Measurements from ENCODE around the gene TAF13. TPM values are rescaled to one million over a fixed set of nuclear protein-coding genes. Genes with fewer than 3 reads are reported as not detected.
A peak's percentile ranks its signal among the peaks of the same experiment; 100 is the strongest.

Gene TAF13
- total and polyA plus RNA-seq, 9 of the 15 experiments (the other 6 are each of a cell fraction or from before 2014, with no cell fraction given), result 14.9 to 77.2 (median 38.7) TPM

- TF ChIP-seq CUX1 (CRISPR knock-in tag; IDR thresholded peaks at IDR 0.05) (peak; percentile 67; the same call in 1 of the 2 replicates), REST (IDR thresholded peaks at IDR 0.05; ENCODE audit: borderline replicate concordance) (peak; percentile 100), REST (CRISPR knock-in tag; IDR thresholded peaks at IDR 0.05; ENCODE audit: low read depth) (peak; percentile 81; the same call in 1 of the 2 replicates), RUNX1 (IDR thresholded peaks at IDR 0.05; ENCODE audit: low read depth) (peak; percentile 39; the same call in 1 of the 2 replicates), PREB (CRISPR knock-in tag; IDR thresholded peaks at IDR 0.05) (0 out of 2 replicates have a peak, but pooled peaks have one; percentile 83), POU5F1 (IDR thresholded peaks at IDR 0.05; ENCODE audit: borderline replicate concordance, low read depth, low read length, partially characterized antibody) (no peak), NFIC (IDR thresholded peaks at IDR 0.05) (peak; percentile 36; the same call in 1 of the 2 replicates), POLR3G (IDR thresholded peaks at IDR 0.05; ENCODE audit: extremely low read depth, insufficient read length, insufficient replicate concordance) (no peak)
Observed at GRCh38 chr1:109090196-109091077, 14.6 kb upstream of the TAF13 start, which contains the start of gene TMEM167B (continued).
